CD4-positive, alpha-beta T cell treated with Interleukin-4 for 1 hour (primary cell): ENCODE measurements around the gene TRAPPC8.
A peak's percentile ranks its signal among the peaks of the same experiment; 100 is the strongest.
"Not testable (repeated sequence)": the region's sequence is repeated elsewhere in the genome, so short reads cannot be mapped to it uniquely, and the experiment has no call there.

ENCODE experiments used
- DNase-seq, 2 donors: peaks; one replicate each; pipeline ENCODE4 v3.0.0-alpha.2; 2020 to 2022

The TRAPPC8 gene

DNA sequence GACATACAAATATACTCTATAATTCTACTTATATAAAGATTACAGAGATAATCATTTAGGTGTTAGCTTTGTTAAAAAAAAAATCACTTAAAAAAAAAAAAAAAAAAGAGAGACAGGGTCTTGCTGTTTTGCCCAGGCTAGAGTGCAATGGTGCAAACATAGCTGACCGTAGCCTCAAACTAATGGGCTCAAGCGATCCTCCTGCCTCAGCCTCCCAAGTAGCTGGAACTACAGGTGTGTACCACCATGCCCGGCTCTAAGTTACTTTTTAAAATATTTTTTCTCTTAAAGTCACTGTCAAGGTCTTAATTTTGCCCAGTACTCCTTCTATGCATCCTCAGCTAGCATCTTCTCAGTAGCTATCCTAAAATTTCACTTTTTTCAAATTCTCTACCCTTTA, 105.0 kb downstream of the TRAPPC8 start:
- DNase-seq: no peak

DNA sequence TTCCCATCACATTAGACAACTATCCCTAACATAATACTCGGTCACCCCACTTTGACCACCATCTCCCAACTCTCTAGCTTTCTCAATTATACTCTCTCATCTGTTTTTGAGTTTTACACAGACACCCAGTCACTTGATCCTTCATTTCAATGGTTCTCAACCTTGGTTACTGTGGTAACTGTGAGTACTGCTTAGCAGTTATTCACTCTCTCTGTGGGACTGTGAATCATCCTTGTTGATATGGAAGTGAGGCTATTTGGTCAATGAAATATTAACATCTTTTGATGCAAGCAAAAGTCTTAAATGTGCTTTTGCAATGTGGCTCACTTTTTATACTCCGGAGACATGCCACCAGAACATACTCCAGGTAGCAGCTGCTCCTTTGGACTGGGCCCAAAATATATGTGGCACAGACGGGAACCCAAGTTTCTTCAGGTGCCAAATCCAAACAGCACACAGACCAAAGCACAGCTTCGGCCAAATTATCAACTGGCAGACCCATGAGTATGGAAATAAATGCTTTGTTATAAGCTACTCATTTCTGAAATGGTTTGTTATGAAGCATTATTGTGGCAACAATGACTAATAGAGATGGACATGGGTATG, 107.3 kb downstream of the TRAPPC8 start:
- DNase-seq: no peak

DNA sequence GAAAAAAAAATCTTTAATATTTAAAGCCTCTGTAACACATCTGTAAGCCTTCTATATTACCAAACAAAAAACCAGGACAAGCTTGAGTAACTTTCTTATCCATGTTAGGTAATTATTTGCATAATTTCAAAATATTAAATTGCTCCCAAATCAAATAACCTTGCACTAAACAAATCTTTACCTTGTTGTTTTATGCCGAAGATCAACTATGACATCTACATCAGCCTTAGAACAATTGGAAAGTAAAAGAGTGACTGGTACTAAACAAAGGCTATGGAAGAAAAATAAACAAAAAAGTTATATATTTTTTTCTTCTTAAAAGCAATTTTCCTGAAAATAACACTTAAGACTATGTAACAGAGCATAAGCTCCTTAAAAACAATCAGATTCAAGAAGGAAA, 111.0 kb downstream of the TRAPPC8 start:
- DNase-seq: no peak

DNA sequence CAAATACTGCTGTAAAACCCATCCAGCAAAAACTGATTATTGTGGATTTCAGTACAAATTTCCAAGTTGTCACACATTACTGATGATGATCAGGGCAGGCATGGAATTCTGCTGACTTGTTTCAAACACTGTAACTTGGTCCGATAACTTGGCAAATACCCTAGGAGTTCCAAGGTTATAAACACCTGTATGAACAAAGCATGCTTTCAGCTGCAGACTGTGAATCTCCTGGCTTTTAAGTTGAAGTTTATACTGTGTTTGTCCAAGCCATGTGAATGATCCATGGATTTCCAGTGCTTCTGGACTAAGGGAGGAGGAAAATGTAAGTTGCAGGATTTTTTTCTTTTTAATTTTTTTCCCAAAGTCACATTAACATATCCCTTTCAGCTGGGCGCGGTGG, 112.2 kb downstream of the TRAPPC8 start:
- no peak for DNase-seq

DNA sequence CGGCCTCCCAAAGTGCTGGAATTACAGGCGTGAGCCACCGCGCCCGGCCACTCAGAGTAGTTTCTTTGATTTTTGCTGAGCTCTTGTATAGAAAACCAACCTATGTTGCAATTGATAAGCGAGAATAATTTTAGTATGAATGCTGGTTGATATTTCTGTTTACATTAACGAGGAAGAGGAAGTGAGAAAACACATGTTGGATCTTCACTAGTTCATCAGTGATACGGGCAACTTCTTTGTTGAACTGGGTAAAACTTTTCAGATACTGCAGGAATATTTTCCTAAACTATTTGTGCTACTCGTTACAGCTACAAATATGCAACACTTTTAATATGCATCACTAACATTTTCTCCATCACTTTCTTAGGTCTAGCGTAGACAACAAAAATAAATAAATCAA, 114.3 kb downstream of the TRAPPC8 start:
- no peak for DNase-seq

DNA sequence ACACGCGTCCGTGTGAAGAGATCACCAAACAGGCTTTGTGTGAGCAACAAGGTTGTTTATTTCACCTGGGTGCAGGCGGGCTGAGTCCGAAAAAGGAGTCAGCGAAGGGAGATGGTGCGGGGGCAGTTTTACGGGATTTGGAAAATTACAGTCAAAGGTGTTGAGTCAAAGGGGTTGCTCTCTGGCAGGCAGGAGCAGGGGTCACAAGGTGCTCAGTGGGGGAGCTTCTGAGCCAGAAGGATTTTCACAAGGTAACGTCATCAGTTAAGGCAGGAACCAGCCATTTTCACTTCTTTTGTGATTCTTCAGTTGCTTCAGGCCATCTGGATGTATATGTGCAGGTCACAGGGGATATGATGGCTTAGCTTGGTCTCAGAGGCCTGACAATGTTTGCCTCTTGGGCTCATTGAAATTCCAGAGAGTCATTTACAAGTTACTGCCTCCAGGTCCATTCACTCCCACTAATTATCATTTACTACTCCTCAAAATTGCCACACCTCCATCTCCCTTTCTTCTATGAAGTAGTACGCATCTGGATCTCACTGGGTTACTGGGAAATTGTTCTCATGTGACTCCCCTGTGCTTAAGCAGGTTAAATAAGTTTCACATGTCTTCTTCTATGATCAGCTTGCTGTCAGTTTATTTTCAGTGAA, 116.1 kb downstream of the TRAPPC8 start:
- not testable (repeated sequence) for DNase-seq

DNA sequence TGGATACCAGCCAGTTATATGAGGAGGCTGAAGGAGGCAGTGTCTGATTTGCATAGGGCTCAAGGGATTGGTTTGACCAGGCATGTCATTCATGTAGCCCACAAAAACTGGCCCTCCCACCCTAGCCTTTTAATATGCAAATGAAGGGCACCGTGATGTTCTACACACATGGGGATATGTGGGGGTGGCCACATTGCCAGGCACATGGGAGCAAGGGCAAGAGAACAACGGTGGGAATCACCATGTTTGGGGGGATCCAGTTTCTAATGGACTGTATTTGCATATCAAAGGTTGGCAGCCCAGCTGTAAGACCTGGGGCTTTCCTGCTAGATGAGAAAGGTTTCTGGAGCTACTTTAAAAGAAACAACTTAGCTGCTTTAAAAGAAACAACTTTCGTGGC, 117.2 kb downstream of the TRAPPC8 start:
- no peak for DNase-seq

DNA sequence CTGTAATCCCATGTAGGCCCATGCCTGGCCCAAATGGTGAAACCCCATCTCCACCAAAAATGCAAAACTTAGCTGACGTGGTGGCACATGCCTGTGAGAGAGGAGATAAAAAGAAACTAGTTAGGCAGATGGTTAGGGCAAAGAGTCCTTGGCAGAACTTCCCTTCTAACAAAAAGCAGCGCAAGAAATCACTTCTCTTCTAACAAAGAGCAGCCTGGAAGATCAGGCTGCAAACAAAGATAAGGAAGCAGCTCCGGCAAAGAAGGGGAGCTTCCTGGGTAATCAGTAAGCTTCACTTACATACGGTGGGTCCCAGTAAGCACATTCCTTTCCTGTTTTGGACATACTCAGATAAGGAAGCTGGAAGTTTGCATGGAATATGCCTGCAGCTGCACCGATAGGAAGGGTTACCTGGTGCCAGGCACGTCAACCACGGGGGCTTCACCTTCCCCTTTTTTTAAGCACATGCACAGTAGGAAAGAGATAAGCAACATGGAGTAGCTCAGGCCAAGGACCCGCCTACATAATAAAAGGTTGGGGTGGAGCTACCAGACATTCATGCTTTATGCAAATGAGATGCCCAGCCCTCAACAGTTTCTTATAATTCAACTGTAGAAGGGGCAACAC, 121.3 kb downstream of the TRAPPC8 start:
- no peak for DNase-seq

DNA sequence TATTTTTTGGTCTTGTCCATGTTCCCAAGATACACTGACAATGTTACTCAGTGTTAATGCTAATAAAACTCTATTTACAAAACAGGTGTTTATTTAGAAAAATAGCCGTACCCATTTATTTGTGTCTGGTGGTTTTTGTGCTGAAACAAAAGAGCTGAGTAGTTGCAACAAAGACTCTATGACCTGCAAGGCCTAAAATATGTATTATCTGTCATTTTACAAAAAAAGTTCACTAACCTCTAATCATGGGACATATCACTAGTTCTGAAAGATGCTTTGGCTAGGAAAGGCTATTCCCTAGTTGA, 123.1 kb downstream of the TRAPPC8 start:
- no peak for DNase-seq

DNA sequence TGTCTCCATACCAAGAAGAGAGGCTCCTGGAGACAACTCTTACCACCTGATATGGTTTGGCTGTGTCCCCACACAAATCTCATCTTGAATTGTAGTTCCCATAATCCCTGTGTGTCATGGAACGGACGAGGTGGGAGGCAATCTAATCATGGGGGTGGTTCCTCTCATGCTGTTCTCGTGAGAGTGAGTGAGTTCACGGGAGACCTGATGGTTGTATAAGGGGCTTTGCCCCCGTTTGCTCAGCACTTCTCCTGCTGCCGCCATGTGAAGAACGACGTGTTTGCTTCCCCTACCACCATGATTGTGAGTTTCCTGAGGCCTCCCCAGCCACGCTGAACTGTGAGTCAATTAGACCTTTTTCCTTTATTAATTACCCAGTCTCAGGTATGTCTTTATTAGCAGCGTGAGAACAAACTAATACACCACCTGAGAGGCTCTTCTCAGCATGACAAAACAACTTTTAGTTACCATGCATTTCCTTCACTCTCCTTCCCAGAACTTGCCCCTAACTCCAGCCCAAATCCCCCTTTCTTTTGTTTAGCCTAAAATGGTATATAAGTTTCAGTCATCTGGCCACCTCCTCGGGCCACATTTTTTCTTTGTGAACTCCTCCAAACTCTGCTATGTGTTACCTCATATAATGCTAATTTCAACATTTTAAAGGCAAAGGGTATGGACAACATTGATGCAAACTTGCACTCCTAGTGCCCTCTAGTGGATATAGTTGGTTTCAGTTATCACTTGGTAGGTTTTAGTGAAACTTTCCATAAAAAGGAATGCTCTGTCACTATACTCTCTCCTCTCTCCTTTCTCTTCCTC, 123.6 kb downstream of the TRAPPC8 start:
- DNase-seq: peak in 1 of 2 donors; percentile 33

DNA sequence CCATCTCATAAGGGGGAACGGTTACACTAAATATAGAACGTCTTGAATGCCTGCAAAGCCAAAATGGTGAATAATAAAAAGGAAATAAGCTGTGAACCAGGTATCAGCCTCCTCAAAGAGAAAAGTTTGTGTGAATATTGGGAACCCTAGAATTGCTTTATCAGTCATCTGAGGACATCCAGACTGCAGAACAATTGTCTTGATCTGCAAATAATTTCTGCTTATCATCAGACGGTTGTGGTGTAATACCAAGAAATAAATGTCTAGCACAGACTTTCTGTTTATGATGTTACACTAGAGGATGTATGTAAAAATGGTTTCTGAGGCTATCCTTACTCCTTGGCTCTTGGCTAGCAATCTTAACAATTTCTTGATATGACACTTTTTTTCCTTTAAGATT, 128.8 kb downstream of the TRAPPC8 start:
- DNase-seq: no peak

DNA sequence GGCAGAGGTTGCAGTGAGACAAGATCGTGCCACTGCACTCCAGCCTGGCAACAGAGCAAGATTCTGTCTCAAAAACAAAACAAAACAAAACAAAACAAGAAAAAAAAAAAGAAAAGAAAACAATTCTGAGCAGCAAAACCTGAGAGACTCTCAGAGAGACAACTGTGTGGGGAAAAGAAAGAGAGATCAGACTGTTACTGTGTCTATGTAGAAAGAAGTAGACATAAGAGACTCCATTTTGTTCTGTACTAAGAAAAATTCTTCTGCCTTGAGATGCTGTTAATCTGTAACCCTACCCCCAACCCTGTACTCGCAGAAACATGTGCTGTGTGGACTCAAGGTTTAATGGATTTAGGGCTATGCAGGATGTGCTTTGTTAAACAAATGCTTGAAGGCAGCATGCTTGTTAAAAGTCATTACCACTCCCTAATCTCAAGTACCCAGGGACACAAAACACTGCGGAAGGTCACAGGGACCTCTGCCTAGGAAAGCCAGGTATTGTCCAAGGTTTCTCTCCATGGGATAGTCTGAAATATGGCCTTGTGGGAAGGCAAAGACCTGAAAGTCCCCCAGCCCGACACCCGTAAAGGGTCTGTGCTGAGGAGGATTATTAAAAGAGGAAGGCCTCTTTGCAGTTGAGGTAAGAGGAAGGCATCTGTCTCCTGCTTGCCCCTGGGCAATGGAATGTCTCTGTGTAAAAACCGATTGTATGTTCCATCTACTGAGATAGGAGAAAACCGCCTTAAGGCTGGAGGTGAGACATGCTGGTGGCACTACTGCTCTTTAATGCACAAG, 132.4 kb downstream of the TRAPPC8 start:
- not testable (repeated sequence) for DNase-seq

DNA sequence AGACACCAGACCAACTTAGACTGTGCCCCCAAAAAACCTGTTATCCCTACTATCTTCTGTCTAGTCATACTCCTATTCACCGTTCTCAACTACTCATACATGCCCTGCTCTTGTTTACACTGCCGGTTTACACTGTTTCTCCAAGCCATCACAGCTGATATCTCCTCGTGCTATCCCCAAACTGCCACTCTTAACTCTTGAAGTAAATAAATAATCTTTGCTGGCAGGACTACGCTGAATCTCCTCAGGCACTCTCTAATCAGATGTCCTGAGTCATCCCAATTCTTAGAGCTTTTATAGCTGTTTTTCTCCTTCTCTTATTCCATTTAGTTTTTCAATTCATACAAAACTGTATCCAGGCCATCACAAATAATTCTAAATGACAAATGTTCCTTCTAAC, 133.9 kb downstream of the TRAPPC8 start:
- DNase-seq: not testable (repeated sequence)

DNA sequence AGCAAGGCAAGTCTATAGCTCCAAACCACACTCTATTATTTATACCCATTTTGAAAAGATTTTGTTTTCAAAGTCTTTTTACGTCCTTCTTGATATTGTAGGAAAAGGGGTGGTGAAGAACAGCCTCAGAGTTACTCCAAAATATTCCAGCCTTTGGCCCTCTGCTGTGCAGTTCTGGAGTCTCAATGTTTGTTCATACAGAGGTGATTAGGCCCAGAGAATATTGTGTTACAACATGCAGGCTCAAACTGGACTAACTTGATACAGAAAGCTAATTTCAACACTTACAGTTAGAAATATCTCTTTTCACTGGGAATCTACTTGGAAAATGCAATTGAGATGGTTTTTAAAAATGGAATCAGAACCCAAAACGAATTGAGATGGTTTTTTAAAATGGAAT, 141.8 kb downstream of the TRAPPC8 start:
- DNase-seq: no peak

DNA sequence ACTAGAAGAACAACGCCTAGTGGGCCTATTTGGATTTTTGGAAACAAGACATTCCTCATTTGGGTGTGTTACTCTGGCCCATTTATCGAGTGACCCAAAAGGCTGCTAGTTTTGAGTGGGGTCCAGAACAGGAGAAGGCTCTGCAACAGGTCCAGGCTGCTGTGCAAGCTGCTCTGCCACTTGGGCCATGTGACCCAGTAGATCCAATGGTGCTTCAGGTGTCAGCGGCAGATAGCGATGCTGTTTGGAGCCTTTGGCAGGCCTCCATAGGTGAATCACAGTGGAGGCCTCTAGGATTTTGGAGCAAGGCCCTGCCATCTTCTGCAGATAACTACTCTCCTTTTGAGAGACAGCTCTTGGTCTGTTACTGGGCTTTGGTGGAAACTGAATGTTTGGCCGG, 143.7 kb downstream of the TRAPPC8 start:
- not testable (repeated sequence) for DNase-seq

DNA sequence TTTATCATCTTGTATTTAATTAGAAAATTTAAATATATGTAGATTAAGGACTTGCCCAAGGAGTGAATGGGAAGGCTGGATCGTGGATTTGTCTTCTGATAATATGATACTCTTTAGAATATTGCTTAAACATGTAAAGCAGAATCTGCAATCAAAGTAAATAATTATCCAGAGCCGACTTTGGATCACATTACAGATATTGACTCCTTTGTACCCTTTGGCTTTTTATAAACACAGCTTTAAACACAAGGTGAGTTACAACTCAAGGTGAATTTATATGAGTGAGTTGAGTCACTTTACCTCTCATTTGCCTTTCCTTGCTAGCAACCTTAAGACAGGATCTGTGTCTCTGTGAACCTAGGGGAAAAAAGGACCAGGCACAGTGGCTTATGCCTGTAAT, 144.5 kb downstream of the TRAPPC8 start:
- DNase-seq: no peak

DNA sequence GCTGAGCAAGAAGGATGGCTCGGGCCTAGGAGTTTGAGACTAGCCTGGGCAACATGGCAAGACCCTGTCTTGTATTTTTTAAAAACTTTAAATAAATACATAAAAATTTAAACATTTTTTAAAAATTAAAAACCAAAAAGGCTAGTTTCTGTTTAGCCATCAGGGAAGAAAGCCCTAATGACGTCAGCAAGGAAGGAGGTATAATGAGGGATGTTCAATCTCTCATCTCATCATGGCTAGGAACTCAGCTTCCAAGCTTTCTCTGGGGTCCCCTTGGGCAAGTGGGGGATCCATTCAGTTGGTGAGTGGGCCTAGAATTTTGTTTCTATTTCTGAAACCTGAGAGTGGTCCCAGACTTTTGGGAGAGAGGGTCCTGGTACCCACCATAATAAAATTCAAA, 147.2 kb downstream of the TRAPPC8 start:
- DNase-seq: no peak

DNA sequence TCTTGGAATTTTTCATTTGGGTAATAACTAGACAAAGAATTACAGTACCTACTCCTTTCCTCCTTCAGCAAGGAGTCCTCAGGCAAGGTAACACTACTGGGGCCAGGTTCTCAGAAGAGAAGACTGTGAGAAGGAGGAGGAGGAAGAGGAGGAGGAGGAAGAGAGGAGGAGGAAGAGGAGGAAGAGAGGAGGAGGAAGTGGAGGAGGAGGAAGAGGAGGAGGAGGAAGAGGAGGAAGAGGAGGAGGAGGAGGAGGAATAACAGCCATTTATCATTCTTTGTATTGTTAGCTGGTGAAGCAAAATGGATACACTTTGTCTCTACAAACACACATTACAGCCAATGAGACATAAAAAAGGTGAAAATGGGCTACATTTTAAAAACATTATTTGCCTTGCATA, 149.4 kb downstream of the TRAPPC8 start:
- DNase-seq: no peak

DNA sequence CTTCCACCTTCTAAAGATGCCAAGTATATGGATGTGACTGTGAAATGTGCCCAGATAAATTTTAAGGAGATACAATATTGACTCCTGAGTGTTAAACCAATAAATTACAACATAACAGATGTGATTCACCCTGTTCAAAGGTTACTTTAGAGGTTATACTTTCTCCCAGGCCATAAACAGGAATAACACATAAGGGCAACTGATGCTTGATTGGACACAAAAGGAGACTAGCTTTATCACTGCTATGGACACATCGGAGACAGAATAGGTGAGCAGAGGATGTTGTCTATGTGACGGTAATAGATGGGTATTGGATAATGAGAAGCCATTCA, 150.4 kb downstream of the TRAPPC8 start:
- no peak for DNase-seq

DNA sequence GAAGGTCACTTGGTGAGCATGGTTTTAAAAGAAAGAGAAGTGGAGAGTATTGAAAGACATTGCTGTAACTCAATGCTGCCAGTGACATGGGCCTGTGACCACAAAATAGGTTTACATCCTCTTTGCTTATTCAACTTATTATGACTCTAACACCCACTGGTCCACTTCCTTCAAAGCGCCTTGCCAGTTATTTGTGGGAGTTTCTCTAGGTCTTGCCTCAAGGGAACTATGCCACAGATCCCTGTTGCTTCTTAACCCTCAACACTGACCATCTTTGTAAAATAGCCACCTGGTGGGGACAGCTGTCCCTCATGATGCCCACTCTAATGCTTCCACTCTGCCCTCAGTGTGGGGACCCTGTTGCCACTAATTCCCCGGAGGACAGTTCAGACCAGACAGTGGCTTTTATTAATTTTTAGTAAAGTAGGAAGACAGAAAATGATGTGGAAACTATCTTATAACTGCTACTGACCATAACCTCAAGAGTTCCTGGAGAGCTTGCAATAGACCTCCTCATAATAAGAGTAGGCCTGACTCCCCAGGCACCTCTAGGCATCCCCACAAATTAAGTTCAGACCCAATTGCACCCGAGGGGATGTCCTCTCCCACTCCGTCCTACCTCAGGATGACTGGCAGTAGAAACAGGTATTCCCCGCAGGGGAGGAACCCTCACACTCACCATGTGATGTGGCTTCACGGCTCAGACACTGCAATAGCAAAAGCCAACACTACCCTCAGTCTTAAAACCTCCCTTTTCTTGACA, 150.9 kb downstream of the TRAPPC8 start:
- peak in 1 of 2 donors; percentile 1 for DNase-seq

DNA sequence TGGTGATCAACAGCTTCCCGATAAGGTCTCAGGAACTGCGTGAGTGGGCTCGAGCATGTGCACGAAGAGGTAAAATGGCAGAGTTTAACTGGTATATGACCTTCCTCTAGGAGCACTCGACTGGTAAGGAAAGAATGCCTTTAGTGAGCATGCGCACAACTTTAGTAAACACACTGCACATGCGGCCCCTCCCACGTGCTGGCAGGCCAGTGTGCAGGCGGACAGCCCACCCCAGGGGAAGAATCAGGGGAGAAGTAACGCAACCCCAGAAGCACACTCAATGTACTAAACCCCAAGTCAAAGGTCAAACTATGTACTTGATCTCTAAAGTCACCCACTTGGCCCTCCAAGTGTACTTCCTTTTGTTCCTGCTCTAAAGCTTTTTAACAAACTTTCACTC, 153.5 kb downstream of the TRAPPC8 start:
- DNase-seq: no peak

DNA sequence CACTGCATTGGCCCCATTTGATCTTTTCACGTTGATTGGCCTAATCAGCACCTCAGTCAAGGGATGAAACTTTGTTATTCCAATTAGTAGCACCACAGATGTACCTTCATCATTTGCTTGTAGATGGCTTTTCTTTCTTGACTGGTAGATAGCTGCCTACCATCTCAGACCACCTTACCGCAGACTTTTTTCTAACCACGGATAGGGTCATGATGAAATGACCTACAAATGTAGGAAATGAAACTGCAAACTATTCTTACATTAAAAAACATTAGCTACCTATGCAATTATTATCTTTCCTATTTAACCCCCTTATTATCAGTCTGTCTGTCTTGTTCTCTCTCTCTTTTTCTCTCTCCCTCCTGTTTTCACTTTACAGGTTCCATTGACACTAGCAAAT, 159.9 kb downstream of the TRAPPC8 start:
- DNase-seq: no peak
